OCI-LY1 (cell line): ENCODE data around the gene ART3.

Experiments used
- EZH2 ChIP-seq: fragments of 200-600 bp; sonication (generic), shearing (Covaris generic); IDR thresholded peaks from 2 replicates; pipeline ENCODE4 v1.8.0; 2017; ENCODE audit warnings: borderline replicate concordance, mixed run types, mild to moderate bottlenecking, antibody characterized with exemption, low read length, moderate library complexity, mixed read lengths
- TF ChIP-seq, protein P1 (sequence below): fragments of 200-600 bp; sonication (generic), shearing (Covaris generic); IDR thresholded peaks from 2 replicates; pipeline ENCODE4 v1.5.1; 2017; ENCODE audit warnings: mild to moderate bottlenecking, antibody characterized with exemption, low read length, moderate library complexity, mixed read lengths

DNA sequence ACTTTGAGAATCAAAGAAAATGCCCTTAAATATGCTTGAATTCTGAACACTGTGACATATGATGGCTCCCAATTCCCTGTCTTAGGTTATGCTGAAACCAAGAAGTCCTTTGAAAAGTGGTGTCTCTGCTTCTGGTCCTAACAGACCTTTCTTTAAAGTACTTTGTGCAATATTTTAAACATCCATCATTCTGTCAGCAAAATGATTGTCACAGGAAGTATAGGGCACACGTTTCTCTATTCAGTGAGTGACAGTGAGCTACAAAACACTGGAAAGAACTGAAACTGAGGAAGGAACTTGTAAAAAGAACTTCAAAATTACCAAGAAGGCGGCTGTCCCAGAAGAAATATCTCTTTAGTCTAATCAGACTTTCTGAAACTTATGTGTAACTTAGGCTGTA is 85.8 kb downstream of the ART3 start:
- TF ChIP-seq, protein P1, sequence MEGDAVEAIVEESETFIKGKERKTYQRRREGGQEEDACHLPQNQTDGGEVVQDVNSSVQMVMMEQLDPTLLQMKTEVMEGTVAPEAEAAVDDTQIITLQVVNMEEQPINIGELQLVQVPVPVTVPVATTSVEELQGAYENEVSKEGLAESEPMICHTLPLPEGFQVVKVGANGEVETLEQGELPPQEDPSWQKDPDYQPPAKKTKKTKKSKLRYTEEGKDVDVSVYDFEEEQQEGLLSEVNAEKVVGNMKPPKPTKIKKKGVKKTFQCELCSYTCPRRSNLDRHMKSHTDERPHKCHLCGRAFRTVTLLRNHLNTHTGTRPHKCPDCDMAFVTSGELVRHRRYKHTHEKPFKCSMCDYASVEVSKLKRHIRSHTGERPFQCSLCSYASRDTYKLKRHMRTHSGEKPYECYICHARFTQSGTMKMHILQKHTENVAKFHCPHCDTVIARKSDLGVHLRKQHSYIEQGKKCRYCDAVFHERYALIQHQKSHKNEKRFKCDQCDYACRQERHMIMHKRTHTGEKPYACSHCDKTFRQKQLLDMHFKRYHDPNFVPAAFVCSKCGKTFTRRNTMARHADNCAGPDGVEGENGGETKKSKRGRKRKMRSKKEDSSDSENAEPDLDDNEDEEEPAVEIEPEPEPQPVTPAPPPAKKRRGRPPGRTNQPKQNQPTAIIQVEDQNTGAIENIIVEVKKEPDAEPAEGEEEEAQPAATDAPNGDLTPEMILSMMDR: no peak
- TF ChIP-seq EZH2: no peak
